Stimulated activated CD8-positive, alpha-beta memory T cell treated with anti-CD3 and anti-CD28 coated beads, Interleukin-15, amount 100 ng/mL, for 24 hours (primary cell): ENCODE data around the gene RNGTT.

Source experiments
- DNase-seq: peaks from one replicate; pipeline ENCODE4 v3.0.0-alpha.2; 2020; ENCODE audit warnings: low read depth

Gene RNGTT

DNA sequence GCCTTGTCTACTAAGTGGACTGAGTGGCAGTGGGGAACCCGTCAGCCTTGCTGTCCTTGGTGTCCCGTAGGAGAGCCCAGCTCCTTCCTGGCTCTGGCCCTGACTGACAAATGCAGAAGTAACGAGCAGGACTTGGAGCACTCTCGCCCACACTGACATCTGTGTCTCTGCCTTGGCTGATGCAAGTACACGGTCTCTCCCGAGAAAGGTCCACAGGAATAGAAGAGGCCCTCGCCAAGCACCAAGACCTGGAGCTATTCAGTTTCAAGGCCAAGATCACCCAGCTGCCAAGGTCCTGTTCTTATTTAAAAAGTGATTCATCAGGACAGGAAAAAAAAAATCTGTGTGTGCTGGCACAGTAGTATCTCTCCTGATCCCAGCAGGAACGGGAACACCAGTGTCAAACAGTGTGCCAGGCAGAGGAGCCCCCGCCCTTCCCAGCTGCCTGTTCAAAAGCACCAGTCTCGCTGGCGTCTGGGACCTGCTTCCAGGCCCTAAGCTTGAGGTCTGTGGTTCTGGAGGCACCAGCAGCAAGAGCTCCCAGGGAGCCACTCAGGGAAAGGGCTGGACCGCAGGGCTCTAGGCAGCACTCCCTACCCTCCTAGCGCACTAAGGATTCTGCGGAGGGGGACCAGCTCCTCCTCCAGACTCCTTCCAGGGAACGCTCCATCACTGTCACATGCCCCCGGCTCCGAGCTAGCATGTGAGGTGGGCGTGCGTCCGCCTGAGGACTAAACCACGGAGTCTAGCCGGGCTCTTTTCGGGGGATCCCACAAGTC lies 376.9 kb downstream of the RNGTT start:
- DNase-seq, result no peak

DNA sequence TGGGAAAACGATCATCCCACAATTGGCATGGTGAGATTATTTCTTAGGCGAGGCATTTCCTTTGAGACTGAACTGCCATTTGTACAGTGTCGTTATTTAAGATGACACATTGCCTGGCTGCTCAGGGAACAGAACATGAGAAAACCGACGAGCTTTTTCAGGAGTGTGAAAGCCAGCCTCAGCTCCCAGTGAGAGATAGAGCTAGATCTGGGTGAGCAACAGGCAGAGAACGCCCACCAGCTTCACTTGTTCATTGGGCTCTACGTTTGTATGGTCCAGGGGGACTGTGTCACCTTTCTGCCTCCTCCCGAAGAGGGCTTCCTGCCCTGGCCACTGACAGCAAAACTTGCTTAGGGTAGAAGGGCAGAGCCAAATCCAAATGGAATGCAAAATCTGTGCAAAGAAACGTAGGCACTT lies 378.1 kb downstream of the RNGTT start:
- no peak for DNase-seq

DNA sequence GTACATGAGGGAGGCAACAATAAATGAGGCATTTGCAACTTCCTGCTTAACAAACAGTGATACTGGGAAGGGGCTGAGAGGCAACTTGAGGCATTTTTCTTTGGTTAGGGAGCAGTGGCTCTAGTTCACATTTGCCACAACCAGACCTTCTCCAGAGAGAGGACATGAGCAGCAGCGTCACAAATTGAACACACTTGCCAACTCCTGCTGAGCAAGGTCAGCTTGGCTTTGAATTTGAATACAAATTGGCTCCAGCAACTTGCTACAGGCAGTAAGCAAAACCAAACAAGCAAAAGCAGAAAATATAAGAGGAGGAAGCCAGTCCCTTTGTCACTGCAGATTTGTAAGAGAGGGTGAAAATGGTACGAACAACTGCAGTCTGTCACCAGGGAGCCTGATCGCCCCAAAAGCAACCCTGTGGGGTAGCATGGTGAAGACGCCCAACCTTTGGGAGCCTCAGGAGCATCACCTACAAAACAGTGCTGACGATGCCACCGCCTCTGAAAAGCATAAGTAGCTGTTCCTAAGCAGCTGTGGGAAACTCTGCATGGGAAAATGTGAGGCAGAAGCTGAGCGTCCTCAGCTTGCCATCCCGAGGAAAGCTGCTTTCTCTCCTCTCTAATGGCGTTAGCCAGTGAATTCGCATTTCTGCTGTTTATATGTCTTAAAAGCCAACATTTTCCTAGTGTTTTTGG lies 378.7 kb downstream of the RNGTT start:
- DNase-seq, result no peak

DNA sequence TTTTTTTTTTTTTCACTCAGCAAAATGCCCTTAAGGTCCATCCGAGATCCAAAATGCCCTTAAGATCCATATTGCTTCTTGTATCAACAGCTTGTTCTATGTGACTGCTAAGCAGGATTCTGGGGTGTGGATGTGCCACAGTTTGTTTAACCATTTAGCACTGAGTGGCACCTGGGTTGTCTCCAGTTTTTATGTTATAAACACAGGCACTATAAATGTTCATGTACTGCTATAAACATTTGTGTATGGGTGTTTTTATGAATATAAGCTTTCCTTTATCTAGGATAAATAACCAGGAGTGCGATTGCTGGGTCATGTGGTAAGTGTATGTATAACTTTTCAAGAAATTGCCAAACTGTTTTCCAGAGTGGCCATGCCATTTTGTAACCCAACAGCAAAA lies 386.0 kb downstream of the RNGTT start:
- no peak for DNase-seq

DNA sequence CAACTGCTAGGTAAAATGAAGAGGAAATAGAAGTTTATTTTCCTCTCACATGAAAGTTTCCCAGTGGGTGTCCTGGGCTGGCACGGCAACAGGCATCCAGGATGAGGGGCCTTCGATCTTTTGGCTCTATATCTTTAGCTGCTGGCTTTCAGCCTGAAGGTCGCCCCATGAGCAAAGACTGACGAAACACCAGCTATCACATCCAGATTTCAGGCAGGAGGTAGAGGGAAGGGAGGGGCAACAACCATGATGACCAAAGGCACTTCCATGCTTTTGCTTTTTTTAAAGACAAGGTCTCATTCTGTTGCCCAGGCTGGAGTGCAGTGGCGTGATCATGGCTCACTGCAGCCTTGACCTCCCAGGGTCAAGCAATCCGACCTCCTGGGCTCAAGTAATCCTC lies 387.9 kb downstream of the RNGTT start:
- no peak for DNase-seq

DNA sequence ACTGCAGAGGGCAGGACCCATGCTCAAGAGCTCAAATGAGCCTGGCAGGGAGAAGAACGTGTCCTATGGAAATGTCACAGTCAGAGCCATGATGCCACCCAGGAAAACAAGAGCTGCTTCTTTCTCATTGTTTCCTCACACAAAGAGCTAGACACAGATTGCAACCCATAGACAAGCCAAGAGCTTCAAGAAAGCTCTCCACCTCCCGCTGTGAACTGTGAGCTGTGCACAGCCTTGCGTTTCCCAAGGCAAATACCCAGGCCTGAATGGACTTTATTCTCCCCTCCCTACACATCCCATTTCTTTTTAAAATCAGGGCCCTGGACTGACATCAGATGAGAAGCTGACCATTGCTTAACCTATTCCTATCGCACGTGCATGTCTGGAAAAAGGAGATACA lies 388.8 kb downstream of the RNGTT start:
- DNase-seq, result no peak

DNA sequence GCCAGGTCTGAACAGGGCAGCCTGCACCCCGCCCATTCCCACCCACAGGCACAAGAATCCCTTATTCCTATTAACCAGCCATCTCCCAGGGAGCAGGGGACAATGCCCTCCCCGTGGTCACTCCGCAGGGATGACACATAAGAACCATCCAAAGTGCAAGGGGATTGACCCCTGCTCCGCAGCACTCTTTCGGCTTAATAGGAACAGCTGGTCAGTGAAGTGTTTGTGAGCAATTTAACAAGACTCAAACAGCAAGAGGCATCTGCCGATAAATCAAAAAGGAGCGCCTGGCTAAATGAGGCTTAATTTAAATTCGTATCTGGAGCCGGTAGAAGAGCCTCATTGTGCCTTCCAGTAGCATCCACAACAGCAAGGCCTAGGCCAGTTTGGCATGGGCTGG lies 389.4 kb downstream of the RNGTT start:
- no peak for DNase-seq

DNA sequence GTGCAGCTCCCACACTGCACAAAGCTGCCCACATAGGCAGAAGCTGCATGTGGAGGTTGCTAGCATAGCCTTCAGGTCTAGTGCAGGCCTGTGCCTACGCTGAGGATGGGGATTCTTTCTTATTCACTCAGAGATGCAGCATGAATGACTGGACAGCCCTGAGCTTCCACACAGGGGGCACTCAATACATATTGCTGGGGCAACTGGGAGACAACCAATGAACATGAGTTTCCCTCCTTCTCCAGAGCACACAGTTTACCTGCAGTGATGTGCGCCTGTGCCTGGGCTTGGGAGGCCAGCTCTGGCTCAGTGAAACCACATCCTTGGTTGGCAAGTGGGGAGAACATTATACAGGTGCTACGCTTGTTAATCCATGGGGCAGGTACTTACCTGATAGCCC lies 389.9 kb downstream of the RNGTT start:
- no peak for DNase-seq

DNA sequence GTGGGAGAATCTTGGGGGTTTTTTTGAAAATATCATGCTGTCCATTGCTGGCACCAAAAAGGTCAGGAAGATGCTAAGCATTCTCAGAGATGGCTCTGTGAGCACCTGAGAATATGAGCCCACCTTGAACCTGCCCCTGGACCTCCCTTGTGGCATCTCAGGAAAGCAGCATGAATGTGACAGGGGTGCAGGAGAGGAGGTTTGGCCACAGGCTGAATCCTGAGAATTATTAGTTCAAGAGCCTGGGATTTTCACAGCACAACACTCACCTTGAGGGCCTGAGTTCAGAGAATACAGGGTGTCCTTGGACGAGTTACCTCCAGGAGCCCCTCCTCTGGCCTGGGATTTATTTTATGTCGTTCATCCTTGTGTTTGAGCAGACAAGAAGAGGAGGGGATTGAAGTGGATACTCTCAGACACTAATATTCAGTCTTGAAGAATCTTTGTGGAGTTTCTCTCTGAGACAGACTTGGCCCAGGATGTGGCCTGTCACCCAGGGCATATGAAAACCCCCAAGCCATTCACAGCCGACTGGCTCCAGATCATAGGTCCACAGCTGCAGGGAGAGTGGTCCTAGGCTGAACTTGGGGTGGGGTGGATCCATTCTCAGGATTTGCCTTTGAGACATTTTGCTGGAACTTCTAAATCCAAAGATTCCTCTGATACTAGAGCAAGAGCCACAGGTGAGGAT lies 390.8 kb downstream of the RNGTT start:
- no peak for DNase-seq

DNA sequence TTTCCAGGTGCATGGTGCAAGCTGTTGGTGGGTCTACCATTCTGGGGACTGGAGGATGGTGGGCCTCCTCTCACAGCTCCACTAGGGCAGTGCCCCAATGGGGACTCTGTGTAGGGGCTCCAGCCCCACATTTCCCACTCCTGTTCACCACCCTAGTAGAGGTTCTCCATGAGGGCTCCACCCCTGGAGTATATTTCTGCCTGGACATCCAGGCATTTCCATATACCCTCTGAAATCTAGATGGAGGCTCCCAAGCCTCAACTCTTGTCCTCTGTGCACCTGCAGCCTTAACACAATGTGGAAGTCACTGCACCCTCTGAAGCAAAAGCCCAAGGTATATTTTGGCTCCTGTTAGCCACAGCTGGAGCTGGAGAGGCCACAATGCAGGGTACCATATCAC lies 393.5 kb downstream of the RNGTT start:
- no peak for DNase-seq

DNA sequence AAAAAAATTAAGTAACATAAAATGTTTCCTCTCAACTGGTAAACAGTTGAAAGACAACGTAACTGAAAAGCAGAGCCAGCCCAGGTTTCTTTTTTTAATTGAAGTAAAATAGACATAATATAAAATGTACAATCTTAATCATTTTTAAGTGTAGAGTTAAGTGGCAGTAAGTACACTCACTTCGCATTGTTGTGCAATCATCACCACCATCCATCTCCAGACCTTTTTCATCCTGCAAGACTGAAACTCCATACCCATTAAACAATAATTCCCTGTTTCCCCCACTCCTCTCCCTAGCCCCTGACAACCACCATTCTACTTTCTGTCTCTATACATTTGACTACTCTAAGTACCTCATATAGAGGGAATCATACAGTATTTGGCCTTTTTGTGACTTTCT lies 395.7 kb downstream of the RNGTT start:
- DNase-seq, result no peak

DNA sequence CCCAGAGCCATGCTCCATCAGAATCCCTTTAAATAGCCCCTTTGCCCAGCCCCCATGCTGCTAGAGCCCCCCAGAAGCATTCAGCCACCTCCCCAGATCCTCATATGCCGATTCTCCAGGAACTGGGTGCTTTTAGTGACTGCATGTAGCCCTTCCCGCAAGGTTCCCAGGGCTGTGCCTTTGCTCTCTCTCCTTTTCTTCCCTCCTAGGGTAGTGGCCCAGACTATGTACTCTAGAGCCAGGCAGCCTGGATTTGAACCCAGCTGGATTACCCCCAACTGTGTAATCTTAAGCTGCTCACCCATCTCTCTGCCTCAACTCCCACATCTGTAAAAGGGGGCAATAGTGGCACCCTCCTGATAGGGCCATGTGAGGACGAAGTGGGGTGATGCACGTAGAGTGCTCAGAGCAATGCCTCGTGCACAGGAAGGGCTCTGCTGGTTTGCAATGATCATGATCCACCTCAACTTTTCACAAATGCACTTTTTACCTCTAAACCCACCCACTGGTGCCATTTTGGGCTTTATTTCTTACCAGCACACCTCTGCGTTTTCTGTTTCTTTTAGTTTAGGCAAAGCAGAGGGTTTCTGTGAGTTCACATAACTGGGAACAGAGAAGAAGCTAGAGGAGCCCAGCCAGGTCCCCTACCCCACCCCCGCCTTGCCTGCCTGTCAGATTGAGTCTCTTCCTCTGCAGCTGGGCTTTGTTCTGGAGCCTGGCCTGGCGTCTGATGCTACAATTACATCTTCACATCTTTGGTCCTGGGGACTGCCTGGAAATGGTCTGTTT lies 396.5 kb downstream of the RNGTT start:
- DNase-seq, result no peak

DNA sequence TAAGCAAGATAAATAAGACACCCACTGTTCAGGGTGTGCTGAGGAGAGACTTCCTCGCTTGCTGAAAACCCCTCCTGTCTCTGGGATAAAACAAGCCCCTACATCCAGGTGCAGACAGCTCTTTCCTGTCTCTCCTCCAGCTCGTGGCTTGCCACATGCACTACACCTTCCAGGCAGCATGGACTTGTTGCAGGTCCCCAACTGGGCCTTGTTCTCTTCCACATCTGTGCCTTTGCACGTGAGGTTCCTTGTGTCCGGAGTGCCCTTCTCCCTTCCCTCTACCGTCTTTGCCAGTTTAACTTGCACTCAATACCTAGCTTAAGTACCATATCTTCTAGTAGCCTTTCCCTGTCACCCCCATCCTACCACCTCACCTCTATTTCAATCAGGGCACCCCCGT lies 397.6 kb downstream of the RNGTT start:
- DNase-seq, result no peak

DNA sequence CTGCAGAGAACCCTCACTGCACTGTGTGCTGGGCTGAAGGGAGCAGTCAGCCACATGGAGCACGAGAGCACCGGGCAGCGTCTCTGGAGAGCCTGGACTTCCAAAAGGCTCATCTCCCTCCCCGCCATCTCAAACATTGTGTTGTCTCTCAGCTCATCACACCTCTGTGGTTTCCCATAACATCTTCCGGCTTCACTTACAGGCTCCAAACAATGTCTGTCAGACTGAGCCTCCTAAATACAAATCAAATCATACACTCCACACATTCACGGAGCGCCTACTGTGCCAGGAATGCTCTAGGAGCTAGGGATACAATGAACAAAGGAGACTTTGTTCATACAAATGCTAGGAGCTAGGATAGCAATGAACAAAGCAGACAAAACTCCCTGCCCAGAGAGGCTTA lies 398.0 kb downstream of the RNGTT start:
- no peak for DNase-seq

DNA sequence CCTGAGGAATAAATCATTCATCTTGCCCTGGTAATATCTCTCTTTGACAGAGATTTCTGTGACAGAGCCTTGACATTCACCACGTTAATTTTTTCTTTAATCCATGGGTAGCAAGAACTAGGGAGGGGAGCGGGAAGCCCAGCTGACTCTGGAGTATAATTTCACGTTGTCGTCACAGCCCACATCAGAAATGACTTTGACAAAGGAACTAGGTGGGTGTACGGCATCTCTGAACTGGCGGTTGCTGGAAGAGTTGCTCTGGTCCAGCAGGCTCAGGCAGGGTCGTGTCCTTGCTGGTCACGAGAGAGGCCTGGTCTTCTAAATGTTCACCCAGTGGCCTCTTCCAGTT lies 400.2 kb downstream of the RNGTT start:
- no peak for DNase-seq

DNA sequence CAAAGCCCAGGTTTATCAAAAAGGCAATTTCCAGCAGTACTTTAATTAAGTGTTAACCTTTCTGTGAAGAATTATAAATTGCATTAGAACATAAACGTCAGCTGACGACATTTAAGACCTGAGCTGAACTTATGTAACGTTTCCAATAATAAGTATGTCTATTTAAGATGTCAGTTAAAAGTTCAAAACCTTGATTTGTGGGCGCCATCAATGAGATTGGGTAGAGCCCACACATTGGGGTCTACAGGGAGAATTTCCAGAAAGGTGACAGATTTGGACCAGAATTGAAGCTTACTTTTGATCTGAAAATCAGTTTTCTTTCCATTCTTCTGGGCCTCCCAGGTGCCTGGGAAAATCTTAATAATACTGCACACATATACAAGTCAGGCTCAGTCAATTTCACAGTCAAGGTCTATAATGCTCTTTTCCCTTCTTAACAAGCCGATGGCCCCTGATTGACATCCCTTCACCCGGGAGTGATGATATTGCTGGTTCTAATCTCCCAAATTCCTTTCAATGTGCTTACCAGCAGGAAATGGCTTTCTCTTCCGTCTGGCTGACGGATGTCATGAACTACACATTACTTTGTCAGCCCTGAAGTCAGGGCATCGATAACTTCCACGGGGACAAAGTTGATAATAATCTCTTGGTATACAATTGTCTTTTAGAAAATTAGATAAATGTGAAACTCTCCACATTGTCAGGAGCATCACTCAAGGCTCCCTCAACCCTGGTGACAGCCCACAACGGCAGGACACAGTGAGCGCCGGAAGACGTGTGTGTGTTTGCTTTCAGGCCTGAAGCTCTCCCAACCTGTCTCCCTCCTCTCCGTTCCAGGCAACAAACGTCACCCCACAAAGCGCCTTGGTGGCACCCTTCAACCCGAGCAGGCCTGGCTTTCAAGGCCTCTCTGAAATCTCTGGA lies 400.8 kb downstream of the RNGTT start:
- no peak for DNase-seq

DNA sequence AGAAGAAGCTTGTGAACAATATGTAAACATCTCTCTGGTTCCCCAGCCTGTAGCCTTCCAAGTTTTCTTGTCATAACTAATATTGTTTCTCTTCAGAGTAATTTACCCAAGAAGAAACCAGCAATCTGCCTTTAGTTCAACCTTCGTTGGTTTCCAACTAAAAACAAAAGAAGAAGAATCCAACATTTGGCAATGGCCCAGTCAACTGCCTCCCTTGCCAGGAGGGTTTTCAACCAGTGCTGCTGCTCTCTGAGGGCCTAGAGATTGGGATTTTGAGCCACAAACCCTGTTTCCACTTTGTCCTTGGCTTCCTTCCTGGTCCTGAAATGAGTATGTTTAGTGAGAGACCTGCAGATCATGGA lies 401.5 kb downstream of the RNGTT start:
- DNase-seq, result no peak

DNA sequence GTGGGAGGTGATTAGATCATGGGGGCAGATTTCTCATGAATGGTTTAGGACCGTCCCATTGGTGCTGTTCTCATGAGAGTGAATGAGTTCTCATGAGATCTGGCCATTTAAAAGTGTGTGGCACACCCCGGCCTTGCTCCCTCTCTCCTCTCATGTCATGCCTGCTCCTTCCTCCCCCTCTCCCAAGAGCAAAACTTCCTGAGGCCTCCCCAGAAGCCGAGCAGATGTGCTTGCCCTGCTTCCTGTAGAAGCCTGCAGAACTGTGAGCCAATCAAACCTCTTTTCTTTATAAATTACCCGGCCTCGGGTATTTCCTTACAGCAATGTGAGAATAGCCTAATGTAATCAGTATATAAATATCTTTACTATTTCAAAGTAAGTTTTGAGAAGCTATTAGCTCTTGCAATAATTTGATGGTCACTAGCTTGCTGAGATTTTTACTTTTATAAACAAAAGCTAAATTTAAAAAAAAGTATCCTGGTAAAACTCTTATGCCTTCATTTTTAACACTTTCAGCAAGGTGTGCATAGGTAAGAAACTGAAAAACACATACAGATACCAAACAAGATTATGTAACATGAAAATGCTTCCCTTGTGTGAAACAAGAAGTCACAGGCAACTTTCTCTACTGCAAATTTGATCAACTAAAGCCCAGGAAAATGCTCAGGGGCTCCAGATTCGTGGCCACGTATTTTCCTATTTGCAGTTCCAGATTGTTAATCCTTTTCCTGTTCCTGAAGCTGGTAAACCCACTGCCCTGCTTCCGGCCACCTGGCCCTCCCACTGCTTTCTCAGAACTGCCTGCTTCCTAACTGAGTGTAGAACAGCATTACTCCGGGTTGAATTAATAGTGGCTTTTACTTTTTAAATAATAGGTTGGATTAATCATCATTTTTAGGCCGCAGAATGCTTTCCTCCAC lies 402.1 kb downstream of the RNGTT start:
- no peak for DNase-seq
